Measurements from ENCODE around the gene CFAP45.

GRCh38 chr1:159845751-159846629 lies 54.0 kb downstream of the CFAP45 start:
- TF ChIP-seq CTCF (IDR thresholded peaks at IDR 0.05) = no peak
- TF ChIP-seq EZH2 (IDR thresholded peaks at IDR 0.05; ENCODE audit: borderline replicate concordance, insufficient read depth, low read depth, low read length, poor library complexity, severe bottlenecking) = no peak
